Ascending aorta (tissue), 2 donors: ENCODE results near the gene ARID1A. TPM values are rescaled to one million over a fixed set of nuclear protein-coding genes. Genes with fewer than 3 reads are reported as not detected.

Experiments
- DNase-seq, 2 donors: peaks; one replicate each; pipeline ENCODE4 v3.0.0-alpha.2; 2019; ENCODE audit warnings: low spot score in 2 of 2
- H3K27ac ChIP-seq, 2 donors: fragments of 200-600 bp; sonication (generic); one replicate each; pipeline ENCODE4 v1.5.1; 2016 to 2017; ENCODE audit warnings: mild to moderate bottlenecking in 1 of 2
- H3K27me3 ChIP-seq: fragments of 200-600 bp; sonication (generic); one replicate; pipeline ENCODE4 v1.5.1; 2017
- H3K36me3 ChIP-seq, 2 donors: fragments of 200-600 bp; sonication (generic); one replicate each; pipeline ENCODE4 v1.5.1; 2016
- H3K4me1 ChIP-seq, 2 donors: fragments of 200-600 bp; sonication (generic); one replicate each; pipeline ENCODE4 v1.5.1; 2016 to 2017; ENCODE audit warnings: mild to moderate bottlenecking in 1 of 2
- H3K4me3 ChIP-seq, 2 donors: fragments of 200-600 bp; sonication (generic); one replicate each; pipeline ENCODE4 v1.5.1; 2016 to 2017; ENCODE audit warnings: mild to moderate bottlenecking in 1 of 2
- H3K9me3 ChIP-seq, 2 donors: fragments of 200-600 bp; sonication (generic); one replicate each; pipeline ENCODE4 v1.5.1; 2016
- intact Hi-C: fragments of 100-400 bp; cut with DNase I; formaldehyde crosslinking; loops from one replicate; pipeline ENCODE4 v1.15.1; 2023
- total RNA-seq: library from RNA; depleted of rRNA; stranded (reverse); fragments of >200 nt; gene quantifications from one replicate; pipeline ENCODE4 v1.1.0, GENCODE V29; 2016
- TF ChIP-seq, protein P1 (sequence below), 3 experiments: fragments of 200-600 bp in 2 of 3; fragments of 450-650 bp in 1 of 3; sonication (generic) in 2 of 3; IDR thresholded peaks; one replicate each; pipeline ENCODE4 v1.5.1; 2016 to 2019; ENCODE audit warnings: antibody characterized with exemption in 3 of 3, mild to moderate bottlenecking in 1 of 3, moderate library complexity in 1 of 3

The ARID1A gene
- total RNA-seq, 1 donor from 2014 or later, result 104 TPM

DNA sequence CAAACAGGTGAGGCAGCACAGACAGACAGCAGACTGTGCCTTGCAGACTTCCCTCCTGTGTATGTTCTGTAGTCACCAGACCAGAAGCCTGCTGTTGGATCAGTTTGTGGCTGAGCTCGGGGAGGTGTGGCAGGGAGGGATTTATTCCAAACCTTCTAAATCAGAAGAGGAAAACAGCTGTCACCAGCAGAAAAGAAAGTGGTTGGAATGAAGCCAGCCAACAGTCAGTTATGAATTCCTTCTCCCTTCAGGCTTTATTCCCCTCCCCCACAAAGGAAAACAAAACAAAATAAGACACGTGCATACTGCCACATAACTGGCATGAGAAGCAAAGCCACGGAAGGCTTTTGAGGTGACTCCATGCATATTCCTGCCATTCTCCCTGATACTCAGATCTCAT lies 72.9 kb downstream of the ARID1A start:
- intact Hi-C loops, result no loop called here
- DNase-seq, result no peak
- peak overlapping the region; percentile 43 for H3K27ac ChIP-seq
- H3K27me3 ChIP-seq, result no peaks in the 10 kb centered on the region
- TF ChIP-seq, protein P1, sequence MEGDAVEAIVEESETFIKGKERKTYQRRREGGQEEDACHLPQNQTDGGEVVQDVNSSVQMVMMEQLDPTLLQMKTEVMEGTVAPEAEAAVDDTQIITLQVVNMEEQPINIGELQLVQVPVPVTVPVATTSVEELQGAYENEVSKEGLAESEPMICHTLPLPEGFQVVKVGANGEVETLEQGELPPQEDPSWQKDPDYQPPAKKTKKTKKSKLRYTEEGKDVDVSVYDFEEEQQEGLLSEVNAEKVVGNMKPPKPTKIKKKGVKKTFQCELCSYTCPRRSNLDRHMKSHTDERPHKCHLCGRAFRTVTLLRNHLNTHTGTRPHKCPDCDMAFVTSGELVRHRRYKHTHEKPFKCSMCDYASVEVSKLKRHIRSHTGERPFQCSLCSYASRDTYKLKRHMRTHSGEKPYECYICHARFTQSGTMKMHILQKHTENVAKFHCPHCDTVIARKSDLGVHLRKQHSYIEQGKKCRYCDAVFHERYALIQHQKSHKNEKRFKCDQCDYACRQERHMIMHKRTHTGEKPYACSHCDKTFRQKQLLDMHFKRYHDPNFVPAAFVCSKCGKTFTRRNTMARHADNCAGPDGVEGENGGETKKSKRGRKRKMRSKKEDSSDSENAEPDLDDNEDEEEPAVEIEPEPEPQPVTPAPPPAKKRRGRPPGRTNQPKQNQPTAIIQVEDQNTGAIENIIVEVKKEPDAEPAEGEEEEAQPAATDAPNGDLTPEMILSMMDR (IDR thresholded peaks at IDR 0.05), result no peak
- no peaks in the 10 kb centered on the region for H3K9me3 ChIP-seq
- no peak overlapping the region for H3K4me3 ChIP-seq
- peaks cover 51 to 89% of the 10 kb centered on the region in 2 donors for H3K36me3 ChIP-seq
- peaks cover 10 to 36% of the 10 kb centered on the region in 2 donors for H3K4me1 ChIP-seq

DNA sequence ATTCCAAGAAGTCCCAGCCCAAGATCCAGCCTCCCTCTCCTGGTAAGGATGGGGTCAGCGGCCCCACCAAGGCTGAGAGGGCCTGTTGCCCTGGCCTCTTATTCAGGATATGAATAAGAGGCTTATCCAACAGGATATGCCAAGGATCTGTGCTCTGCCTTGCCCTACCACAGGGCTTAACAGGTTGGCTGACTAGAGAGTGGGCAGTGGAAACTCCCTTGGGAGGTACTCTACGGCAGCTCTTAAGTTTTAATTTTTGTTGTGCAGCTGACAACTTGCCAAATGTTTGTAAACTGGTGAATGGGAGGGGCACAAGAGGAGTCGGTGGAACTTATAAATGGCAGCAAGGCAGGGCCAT lies 75.4 kb downstream of the ARID1A start:
- TF ChIP-seq, protein P1 (IDR thresholded peaks at IDR 0.05), result no peak
- Histone ChIP-seq H3K27ac (peak overlapping the region; percentile 79 to 86), H3K4me1 (peaks cover 10 to 36% of the 10 kb centered on the region in 2 donors), H3K9me3 (no peaks in the 10 kb centered on the region), H3K36me3 (peaks cover 57 to 90% of the 10 kb centered on the region in 2 donors), H3K4me3 (no peak overlapping the region), H3K27me3 (no peaks in the 10 kb centered on the region)
- intact Hi-C loops, result loop anchor here (5.0 kb wide), 1 partner anchor 74 kb away; the partner anchor contains the start of gene ARID1A
- DNase-seq, result no peak

DNA sequence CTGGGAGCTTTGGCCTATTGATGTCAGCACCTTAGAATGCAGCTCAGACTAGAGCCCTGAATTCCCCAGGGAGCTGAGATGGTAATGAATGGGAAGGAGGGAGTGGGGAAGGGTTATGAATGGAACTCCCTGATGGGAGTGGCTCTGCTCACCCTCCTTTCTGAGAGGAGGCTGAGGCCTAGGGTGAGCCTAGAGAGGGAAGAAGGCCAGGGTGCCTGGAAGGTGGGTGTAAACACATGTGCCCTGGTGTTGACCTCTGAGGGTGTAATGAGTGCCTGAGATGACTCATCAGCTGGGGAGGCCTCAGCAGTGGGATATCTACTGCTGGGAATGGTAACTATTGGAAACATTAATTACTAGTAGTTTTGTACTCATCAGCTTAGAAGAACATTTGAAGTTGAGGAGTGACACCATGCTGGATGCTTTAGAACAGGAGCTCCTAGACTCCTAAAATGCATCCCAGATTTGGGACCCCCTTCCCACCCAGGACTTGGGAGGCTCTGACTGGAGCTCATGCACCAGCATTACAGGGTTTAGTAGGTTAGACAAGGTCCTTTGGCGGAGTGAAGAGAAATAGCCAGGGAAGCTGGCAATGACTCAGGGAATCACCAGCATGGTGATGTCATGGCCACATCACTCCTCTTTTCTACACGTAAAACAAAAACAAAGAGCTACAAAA lies 76.0 kb downstream of the ARID1A start:
- DNase-seq, result peak in 1 of 2 donors; percentile 79
- Histone ChIP-seq H3K27ac (peak overlapping the region; percentile 79 to 86), H3K4me1 (peaks cover 10 to 36% of the 10 kb centered on the region in 2 donors), H3K27me3 (no peaks in the 10 kb centered on the region), H3K36me3 (peaks cover 57 to 90% of the 10 kb centered on the region in 2 donors), H3K9me3 (no peaks in the 10 kb centered on the region), H3K4me3 (no peak overlapping the region)
- TF ChIP-seq, protein P1 (IDR thresholded peaks at IDR 0.05), result no peak
- intact Hi-C loops, result loop anchor here (2.0 to 5.0 kb wide), 2 partner anchors 15 to 74 kb away; partner anchors contain the start of genes ARID1A and PIGV

DNA sequence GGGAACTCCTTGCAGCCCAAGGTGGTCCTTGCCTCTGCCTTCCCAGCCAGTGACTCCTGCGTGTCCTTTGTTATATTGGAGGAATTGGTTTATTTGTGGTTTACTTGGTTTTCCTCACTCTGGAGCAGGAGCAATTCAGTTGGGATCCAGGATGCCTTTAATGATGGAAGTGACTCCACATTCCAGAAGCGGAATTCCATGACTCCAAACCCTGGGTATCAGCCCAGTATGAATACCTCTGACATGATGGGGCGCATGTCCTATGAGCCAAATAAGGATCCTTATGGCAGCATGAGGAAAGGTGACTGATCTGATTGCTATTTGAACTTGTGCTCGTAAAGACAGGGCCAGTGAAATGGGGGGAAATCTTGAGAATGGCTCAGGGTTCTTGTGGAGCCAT lies 76.9 kb downstream of the ARID1A start:
- no peaks in the 10 kb centered on the region for H3K9me3 ChIP-seq
- peak overlapping the region; percentile 79 to 86 for H3K27ac ChIP-seq
- intact Hi-C loops, result loop anchor here (2.0 to 5.0 kb wide), 2 partner anchors 14 to 75 kb away; partner anchors contain the start of genes ARID1A and PIGV
- no peaks in the 10 kb centered on the region for H3K27me3 ChIP-seq
- TF ChIP-seq, protein P1 (IDR thresholded peaks at IDR 0.05), result no peak
- DNase-seq, result peak in 1 of 2 donors; percentile 78
- H3K4me1 ChIP-seq, result peaks cover 10 to 36% of the 10 kb centered on the region in 2 donors
- H3K36me3 ChIP-seq, result peaks cover 59 to 90% of the 10 kb centered on the region in 2 donors
- no peak overlapping the region for H3K4me3 ChIP-seq

DNA sequence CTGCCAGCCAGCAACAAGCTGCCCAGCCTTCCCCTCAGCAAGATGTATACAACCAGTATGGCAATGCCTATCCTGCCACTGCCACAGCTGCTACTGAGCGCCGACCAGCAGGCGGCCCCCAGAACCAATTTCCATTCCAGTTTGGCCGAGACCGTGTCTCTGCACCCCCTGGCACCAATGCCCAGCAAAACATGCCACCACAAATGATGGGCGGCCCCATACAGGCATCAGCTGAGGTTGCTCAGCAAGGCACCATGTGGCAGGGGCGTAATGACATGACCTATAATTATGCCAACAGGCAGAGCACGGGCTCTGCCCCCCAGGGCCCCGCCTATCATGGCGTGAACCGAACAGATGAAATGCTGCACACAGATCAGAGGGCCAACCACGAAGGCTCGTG lies 78.6 kb downstream of the ARID1A start:
- Histone ChIP-seq H3K27ac (peak overlapping the region; percentile 79 to 86), H3K4me3 (no peak overlapping the region), H3K9me3 (no peaks in the 10 kb centered on the region), H3K36me3 (peaks cover 67 to 96% of the 10 kb centered on the region in 2 donors), H3K27me3 (no peaks in the 10 kb centered on the region), H3K4me1 (peaks cover 8 to 21% of the 10 kb centered on the region in 2 donors)
- intact Hi-C loops, result loop anchor here (5.0 kb wide), 1 partner anchor 77 kb away; the partner anchor contains the start of gene ARID1A
- DNase-seq, result no peak
- TF ChIP-seq, protein P1 (IDR thresholded peaks at IDR 0.05), result no peak
